Activated CD4-positive, alpha-beta memory T cell treated with anti-CD3 and anti-CD28 coated beads for 36 hours (primary cell): ENCODE data around the gene DGLUCY. TPM values are rescaled to one million over a fixed set of nuclear protein-coding genes. Genes with fewer than 3 reads are reported as not detected.

Source experiments
- CTCF ChIA-PET: fragments of 350-600 bp; sonication (Branson Sonifier 250); formaldehyde crosslinking; loops from one replicate; lab custom pipeline; 2021; ENCODE audit warnings: antibody characterized with exemption, inconsistent platforms; lab: Charles Lee
- POLR2A ChIA-PET: fragments of 350-600 bp; sonication (Branson Sonifier 250); formaldehyde crosslinking; loops from one replicate; lab custom pipeline; 2021; ENCODE audit warnings: antibody characterized with exemption; lab: Charles Lee
- DNase-seq: peaks from one replicate; pipeline ENCODE4 v3.0.0-alpha.2; 2020
- H3K27ac Mint-ChIP-seq: one replicate; pipeline ENCODE4 v1.8.0; 2021; ENCODE audit warnings: mixed read lengths
- H3K27me3 Mint-ChIP-seq: one replicate; pipeline ENCODE4 v1.8.0; 2021; ENCODE audit warnings: mixed read lengths
- H3K36me3 Mint-ChIP-seq: one replicate; pipeline ENCODE4 v1.8.0; 2021; ENCODE audit warnings: mixed read lengths
- H3K4me1 Mint-ChIP-seq: one replicate; pipeline ENCODE4 v1.8.0; 2021; ENCODE audit warnings: low read depth, mixed read lengths
- H3K4me3 Mint-ChIP-seq: one replicate; pipeline ENCODE4 v1.8.0; 2021; ENCODE audit warnings: mild to moderate bottlenecking, mixed read lengths
- H3K9me3 Mint-ChIP-seq: one replicate; pipeline ENCODE4 v1.8.0; 2021; ENCODE audit warnings: mixed read lengths
- intact Hi-C: fragments of 100-400 bp; cut with micrococcal nuclease; formaldehyde crosslinking; loops from one replicate; pipeline ENCODE4 v1.15.1; 2023
- total RNA-seq, 2 experiments: library from RNA; stranded (reverse); gene quantifications; one replicate each; pipeline ENCODE4 v1.2.3, GENCODE V29; 2021

DGLUCY gene
- total RNA-seq, 2 experiments from 2014 or later: 54.3 to 58.1 TPM

DNA sequence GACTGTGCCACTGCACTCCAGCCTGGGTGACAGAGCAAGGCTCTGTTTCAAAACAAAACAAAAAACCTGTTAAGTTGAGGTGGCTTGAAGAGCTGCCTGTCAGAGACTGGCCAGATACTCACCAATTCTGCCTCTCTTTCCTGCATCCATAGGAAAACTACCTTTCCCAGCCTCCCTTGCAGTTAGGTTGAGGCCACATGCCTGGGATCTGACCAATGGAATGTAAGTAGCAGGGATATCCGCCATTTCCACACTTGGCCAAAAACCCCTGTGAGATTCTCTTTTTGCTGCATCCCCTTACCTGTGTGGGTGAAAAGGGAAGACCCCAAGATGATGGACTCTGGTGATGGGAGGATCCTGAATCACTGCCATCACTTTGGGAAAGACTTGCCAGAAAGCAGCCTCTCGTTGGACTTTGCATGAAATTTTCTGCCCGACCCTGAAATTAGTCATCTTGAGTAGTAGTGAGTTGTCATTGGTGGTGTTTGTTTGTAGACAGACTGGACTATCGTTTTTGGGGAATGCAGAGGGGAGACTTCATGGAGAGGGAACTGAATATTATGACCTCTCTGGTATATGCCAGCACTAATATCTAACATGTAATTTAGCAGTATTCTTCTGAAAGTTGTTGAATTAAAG is 116.6 kb downstream of the DGLUCY start:
- H3K27me3 Mint-ChIP-seq: no peaks in the 10 kb centered on the region
- peaks cover 38% of the 10 kb centered on the region for H3K36me3 Mint-ChIP-seq
- peak; percentile 49 for DNase-seq
- CTCF ChIA-PET: interaction anchor here (4.6 kb wide), 1 partner anchor 13 kb away, joined by 71 read pairs; the partner anchor contains the start of gene GPR68
- H3K4me3 Mint-ChIP-seq: peak overlapping the region; percentile 71
- intact Hi-C loops: loop anchor here (1.0 kb wide), 1 partner anchor 186 kb away; no protein-coding TSS in a partner anchor
- H3K27ac Mint-ChIP-seq: peak overlapping the region; percentile 94
- H3K9me3 Mint-ChIP-seq: peaks cover 9% of the 10 kb centered on the region
- POLR2A ChIA-PET: interaction anchor here (0.6 to 5.5 kb wide), 6 partner anchors 8 to 115 kb away, joined by 3 to 325 read pairs (median 3); partner anchors contain the start of gene GPR68
- H3K4me1 Mint-ChIP-seq: peaks cover 85% of the 10 kb centered on the region

DNA sequence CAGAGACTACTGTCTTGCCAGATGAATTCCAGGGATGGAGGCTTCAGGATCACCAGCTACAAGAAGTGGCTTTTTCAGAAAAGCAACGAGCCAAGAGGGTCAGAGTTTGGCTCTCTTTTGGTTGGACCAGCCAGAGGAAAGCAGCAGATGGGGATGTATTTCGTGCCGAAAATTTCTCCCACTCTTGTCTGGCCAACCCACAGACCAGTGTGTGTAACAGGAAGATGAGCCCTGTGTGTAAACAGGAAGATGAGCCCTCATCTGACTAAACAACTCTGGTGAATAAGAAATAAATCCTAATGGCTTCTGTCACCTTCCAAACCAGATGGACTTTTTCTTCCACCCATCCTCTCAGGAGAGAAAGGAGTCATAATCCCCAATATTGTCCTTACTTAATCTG is 117.6 kb downstream of the DGLUCY start:
- H3K4me3 Mint-ChIP-seq: peak overlapping the region; percentile 71
- no peak for DNase-seq
- peaks cover 82% of the 10 kb centered on the region for H3K4me1 Mint-ChIP-seq
- intact Hi-C loops: no loop called here
- H3K36me3 Mint-ChIP-seq: peaks cover 31% of the 10 kb centered on the region
- no peaks in the 10 kb centered on the region for H3K27me3 Mint-ChIP-seq
- ChIA-PET CTCF (interaction anchor here (0.7 kb wide), 1 partner anchor 12 kb away, joined by 3 read pairs; no protein-coding TSS in a partner anchor), POLR2A (interaction anchor here (4.6 kb wide), 1 partner anchor 12 kb away, joined by 25 read pairs; the partner anchor contains the start of gene GPR68)
- peaks cover 9% of the 10 kb centered on the region for H3K9me3 Mint-ChIP-seq
- H3K27ac Mint-ChIP-seq: peak overlapping the region; percentile 94

GRCh38 chr14:91232052-91232451 is 118.2 kb downstream of the DGLUCY start:
- ChIA-PET CTCF (interaction anchor here (0.7 kb wide), 1 partner anchor 11 kb away, joined by 3 read pairs; no protein-coding TSS in a partner anchor), POLR2A (interaction anchor here (4.6 kb wide), 1 partner anchor 12 kb away, joined by 25 read pairs; the partner anchor contains the start of gene GPR68)
- DNase-seq: no peak
- H3K9me3 Mint-ChIP-seq: peaks cover 9% of the 10 kb centered on the region
- peak overlapping the region; percentile 94 for H3K27ac Mint-ChIP-seq
- H3K4me1 Mint-ChIP-seq: peaks cover 76% of the 10 kb centered on the region
- H3K36me3 Mint-ChIP-seq: peaks cover 31% of the 10 kb centered on the region
- H3K4me3 Mint-ChIP-seq: no peak overlapping the region
- intact Hi-C loops: no loop called here
- no peaks in the 10 kb centered on the region for H3K27me3 Mint-ChIP-seq

- DNase-seq: no peak
- peaks cover 9% of the 10 kb centered on the region for H3K9me3 Mint-ChIP-seq
- peak overlapping the region; percentile 94 for H3K27ac Mint-ChIP-seq
- intact Hi-C loops: no loop called here
- H3K27me3 Mint-ChIP-seq: no peaks in the 10 kb centered on the region
- peaks cover 74% of the 10 kb centered on the region for H3K4me1 Mint-ChIP-seq
- H3K36me3 Mint-ChIP-seq: peaks cover 31% of the 10 kb centered on the region
- ChIA-PET CTCF (no interaction called here), POLR2A (interaction anchor here (4.6 kb wide), 1 partner anchor 11 kb away, joined by 25 read pairs; the partner anchor contains the start of gene GPR68)
- no peak overlapping the region for H3K4me3 Mint-ChIP-seq
Observed at GRCh38 chr14:91232603-91233002, 118.7 kb downstream of the DGLUCY start.

- no peak overlapping the region for H3K4me3 Mint-ChIP-seq
- CTCF ChIA-PET: no interaction called here
- no peaks in the 10 kb centered on the region for H3K27me3 Mint-ChIP-seq
- no peak for DNase-seq
- H3K27ac Mint-ChIP-seq: peak overlapping the region; percentile 53
- H3K36me3 Mint-ChIP-seq: peaks cover 35% of the 10 kb centered on the region
- intact Hi-C loops: no loop called here
- H3K4me1 Mint-ChIP-seq: peaks cover 75% of the 10 kb centered on the region
- POLR2A ChIA-PET: interaction anchor here (1.8 to 4.6 kb wide), 2 partner anchors 9 to 18 kb away, joined by 4 to 25 read pairs; partner anchors contain the start of gene GPR68
- H3K9me3 Mint-ChIP-seq: peaks cover 9% of the 10 kb centered on the region
Observed at GRCh38 chr14:91233936-91234790, 120.3 kb downstream of the DGLUCY start.

DNA sequence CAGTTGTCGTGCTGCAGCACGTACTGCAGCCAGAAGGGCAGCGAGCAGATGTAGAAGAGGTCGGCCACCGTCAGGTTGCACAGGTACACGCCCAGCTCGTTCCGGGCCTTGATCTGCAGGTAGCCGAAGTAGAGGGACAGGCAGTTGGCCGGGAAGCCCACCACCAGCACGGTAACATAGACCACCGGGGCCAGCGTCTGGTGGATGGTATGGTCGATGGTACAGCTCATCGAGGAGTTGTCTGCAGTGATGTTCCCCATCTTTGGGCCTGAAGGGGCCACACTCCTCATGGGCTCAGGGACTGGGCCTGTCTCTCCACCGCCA is 120.9 kb downstream of the DGLUCY start:
- no peaks in the 10 kb centered on the region for H3K27me3 Mint-ChIP-seq
- DNase-seq: no peak
- peaks cover 38% of the 10 kb centered on the region for H3K36me3 Mint-ChIP-seq
- CTCF ChIA-PET: no interaction called here
- H3K4me1 Mint-ChIP-seq: peaks cover 75% of the 10 kb centered on the region
- H3K9me3 Mint-ChIP-seq: peaks cover 9% of the 10 kb centered on the region
- POLR2A ChIA-PET: interaction anchor here (1.8 to 4.6 kb wide), 2 partner anchors 9 to 18 kb away, joined by 4 to 25 read pairs; partner anchors contain the start of gene GPR68
- H3K4me3 Mint-ChIP-seq: no peak overlapping the region
- peak overlapping the region; percentile 53 for H3K27ac Mint-ChIP-seq
- intact Hi-C loops: no loop called here

DNA sequence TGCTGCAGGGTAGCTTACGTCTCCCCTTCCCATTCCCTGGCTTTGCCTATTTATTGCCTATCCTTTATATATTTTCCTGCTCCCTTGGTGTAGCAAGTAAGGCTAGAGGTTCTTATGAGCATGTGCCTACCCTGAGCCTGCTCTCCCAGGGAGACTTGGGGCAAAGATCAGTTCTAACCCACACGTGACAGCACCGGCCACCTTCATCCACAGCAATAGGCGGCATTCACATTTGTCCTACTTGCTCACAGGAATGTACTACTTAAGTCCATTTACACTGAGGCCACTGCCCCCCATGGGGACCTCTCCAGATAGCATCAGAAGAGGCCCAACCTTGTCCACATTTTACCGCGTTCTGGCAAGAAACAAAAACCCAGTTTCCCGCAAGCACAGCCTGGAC is 122.0 kb downstream of the DGLUCY start:
- ChIA-PET POLR2A (interaction anchor here (1.8 kb wide), 1 partner anchor 17 kb away, joined by 4 read pairs; no protein-coding TSS in a partner anchor), CTCF (no interaction called here)
- H3K36me3 Mint-ChIP-seq: peaks cover 32% of the 10 kb centered on the region
- intact Hi-C loops: no loop called here
- H3K9me3 Mint-ChIP-seq: peaks cover 6% of the 10 kb centered on the region
- H3K4me1 Mint-ChIP-seq: peaks cover 74% of the 10 kb centered on the region
- H3K27me3 Mint-ChIP-seq: no peaks in the 10 kb centered on the region
- H3K27ac Mint-ChIP-seq: peak overlapping the region; percentile 29
- no peak for DNase-seq
- H3K4me3 Mint-ChIP-seq: no peak overlapping the region

- POLR2A ChIA-PET: no interaction called here
- Mint-ChIP-seq H3K36me3 (peaks cover 26% of the 10 kb centered on the region), H3K27me3 (no peaks in the 10 kb centered on the region), H3K4me3 (no peak overlapping the region), H3K9me3 (no peaks in the 10 kb centered on the region), H3K27ac (no peak overlapping the region), H3K4me1 (peaks cover 74% of the 10 kb centered on the region)
- no peak for DNase-seq
- CTCF ChIA-PET: no interaction called here
- intact Hi-C loops: no loop called here
Observed at GRCh38 chr14:91237219-91237618, 123.3 kb downstream of the DGLUCY start.

GRCh38 chr14:91238085-91238484 is 124.2 kb downstream of the DGLUCY start:
- peaks cover 74% of the 10 kb centered on the region for H3K4me1 Mint-ChIP-seq
- ChIA-PET CTCF (interaction anchor here (1.8 to 2.1 kb wide), 2 partner anchors 10 to 61 kb away, joined by 6 to 9 read pairs; no protein-coding TSS in a partner anchor), POLR2A (interaction anchor here (0.6 to 2.0 kb wide), 2 partner anchors 10 to 101 kb away, joined by 3 to 11 read pairs; no protein-coding TSS in a partner anchor)
- DNase-seq: no peak
- peak overlapping the region; percentile 31 for H3K27ac Mint-ChIP-seq
- H3K36me3 Mint-ChIP-seq: peaks cover 27% of the 10 kb centered on the region
- H3K27me3 Mint-ChIP-seq: no peaks in the 10 kb centered on the region
- H3K9me3 Mint-ChIP-seq: no peaks in the 10 kb centered on the region
- no peak overlapping the region for H3K4me3 Mint-ChIP-seq
- intact Hi-C loops: no loop called here

- no peak for DNase-seq
- POLR2A ChIA-PET: interaction anchor here (0.7 to 2.0 kb wide), 2 partner anchors 8 to 10 kb away, joined by 3 to 11 read pairs; no protein-coding TSS in a partner anchor
- Mint-ChIP-seq H3K36me3 (peaks cover 28% of the 10 kb centered on the region), H3K4me1 (peaks cover 78% of the 10 kb centered on the region), H3K27ac (peak overlapping the region; percentile 31), H3K27me3 (no peaks in the 10 kb centered on the region), H3K9me3 (no peaks in the 10 kb centered on the region), H3K4me3 (no peak overlapping the region)
- intact Hi-C loops: no loop called here
- CTCF ChIA-PET: interaction anchor here (0.9 to 2.1 kb wide), 3 partner anchors 11 to 62 kb away, joined by 3 to 9 read pairs (median 6); no protein-coding TSS in a partner anchor
Observed at GRCh38 chr14:91238661-91239060, 124.8 kb downstream of the DGLUCY start.

- peak overlapping the region; percentile 73 for H3K4me3 Mint-ChIP-seq
- H3K36me3 Mint-ChIP-seq: peaks cover 26% of the 10 kb centered on the region
- peaks cover 95% of the 10 kb centered on the region for H3K4me1 Mint-ChIP-seq
- peak overlapping the region; percentile 84 for H3K27ac Mint-ChIP-seq
- peak; percentile 58 for DNase-seq
- ChIA-PET POLR2A (interaction anchor here (0.5 to 8.4 kb wide), 10 partner anchors 8 to 126 kb away, joined by 3 to 325 read pairs (median 4); no protein-coding TSS in a partner anchor), CTCF (interaction anchor here (1.0 to 6.9 kb wide), 5 partner anchors 10 to 64 kb away, joined by 3 to 71 read pairs (median 6); no protein-coding TSS in a partner anchor)
- intact Hi-C loops: loop anchor here (2.0 to 5.0 kb wide), 2 partner anchors 47 to 130 kb away; no protein-coding TSS in a partner anchor
- no peaks in the 10 kb centered on the region for H3K27me3 Mint-ChIP-seq
- no peaks in the 10 kb centered on the region for H3K9me3 Mint-ChIP-seq
Observed at GRCh38 chr14:91241863-91242262, 128.0 kb downstream of the DGLUCY start.
